Measurements from ENCODE around the gene RBM33. TPM values are rescaled to one million over a fixed set of nuclear protein-coding genes. Genes with fewer than 3 reads are reported as not detected.
A peak's percentile ranks its signal among the peaks of the same experiment; 100 is the strongest.

RBM33 gene
- total and polyA plus RNA-seq, 2 of the 4 experiments (the other 2 are of a cell fraction), result 7.3 to 10.8 TPM

- dilution Hi-C loops (cut with HindIII; ENCODE audit: low sequenced_read_pairs, unreplicated experiment), result no loop called here
- H4K8ac ChIP-seq (ENCODE audit: low read depth in 2 of 2, low read length in 2 of 2), result no peak overlapping the region
- H3K4me1 ChIP-seq (ENCODE audit: control insufficient read depth, insufficient read depth, low read length), result peaks cover 7% of the 10 kb centered on the region
- CTCF ChIA-PET, result interaction anchor here (1.0 kb wide), 1 partner anchor 72 kb away, joined by 3 read pairs; no protein-coding TSS in a partner anchor
- no peak overlapping the region for H3K14ac ChIP-seq (replicated peaks; ENCODE audit: low read depth, low read length)
- H3K9me3 ChIP-seq (ENCODE audit: control insufficient read depth, insufficient read depth, low read length), result no peaks in the 10 kb centered on the region
- no peak overlapping the region for H3K23ac ChIP-seq (ENCODE audit: low read depth, low read length)
- H3K56ac ChIP-seq (ENCODE audit: extremely low read depth, insufficient read depth, low read length), result no peak overlapping the region
- ATAC-seq (ENCODE audit: low read depth) (no peak), DNase-seq (no peak)
- H3K4me3 ChIP-seq (ENCODE audit: insufficient read depth, low read depth, low read length), result no peak overlapping the region
- WGBS, 2 experiments (ENCODE audit: extremely low coverage in 2 of 2, insufficient read length in 1 of 2), result no CpG with 5 or more reads among the region's 5 CpGs
- peaks cover 16% of the 10 kb centered on the region for H3K9me1 ChIP-seq (ENCODE audit: insufficient read depth, low read length)
- no peak overlapping the region for H3K9ac ChIP-seq (ENCODE audit: low read depth, low read length)
- H2BK120ac ChIP-seq (ENCODE audit: low read depth, low read length), result no peak overlapping the region
- no peak overlapping the region for H3K18ac ChIP-seq (ENCODE audit: low read depth, low read length)
- peak overlapping the region; percentile 35 for H2AK9ac ChIP-seq (replicated peaks; ENCODE audit: low read depth, low read length, poor library complexity)
- TF ChIP-seq RCOR1 (IDR thresholded peaks at IDR 0.05; ENCODE audit: insufficient replicate concordance, low read length) (no peak), USF2 (IDR thresholded peaks at IDR 0.05; ENCODE audit: low read depth, low read length) (no peak), RAD21 (IDR thresholded peaks at IDR 0.05; ENCODE audit: low read length) (no peak), CEBPB (IDR thresholded peaks at IDR 0.05; ENCODE audit: low read depth, low read length) (no peak), CTCF (conservative IDR thresholded peaks at IDR 0.05; ENCODE audit: low read depth, low read length) (no peak), POLR2A (IDR thresholded peaks at IDR 0.05; ENCODE audit: low read depth, low read length) (no peak), MAZ (IDR thresholded peaks at IDR 0.05; ENCODE audit: borderline replicate concordance, low read depth, low read length) (no peak), SMC3 (IDR thresholded peaks at IDR 0.05; ENCODE audit: low read depth, low read length) (no peak), ELK1 (IDR thresholded peaks at IDR 0.05; ENCODE audit: borderline replicate concordance, low read depth, low read length) (no peak), NFE2L2 (IDR thresholded peaks at IDR 0.05; ENCODE audit: low read depth, low read length) (no peak), BHLHE40 (IDR thresholded peaks at IDR 0.05; ENCODE audit: low read depth, low read length) (no peak), MAFK (IDR thresholded peaks at IDR 0.05; ENCODE audit: low read depth, low read length) (no peak), CHD1 (IDR thresholded peaks at IDR 0.05; ENCODE audit: low read depth, low read length) (no peak), FOS (IDR thresholded peaks at IDR 0.05; ENCODE audit: low read depth, low read length) (no peak), RFX5 (IDR thresholded peaks at IDR 0.05; ENCODE audit: low read depth, low read length) (no peak), MXI1 (IDR thresholded peaks at IDR 0.05; ENCODE audit: borderline replicate concordance, low read depth, low read length) (no peak)
- H2BK15ac ChIP-seq (ENCODE audit: low read depth, low read length), result no peak overlapping the region
- H3K36me3 ChIP-seq (ENCODE audit: control insufficient read depth, insufficient read depth, low read length), result peaks cover 2% of the 10 kb centered on the region
- H3K27ac ChIP-seq (ENCODE audit: insufficient read depth, low read length), result no peak overlapping the region
- H3K4ac ChIP-seq (ENCODE audit: low read depth, low read length), result no peak overlapping the region
- no peaks in the 10 kb centered on the region for H3K27me3 ChIP-seq (ENCODE audit: control insufficient read depth, insufficient read depth, low read length)
- H3K79me1 ChIP-seq (ENCODE audit: low read depth in 1 of 2, low read length in 2 of 2), result peaks cover 18 to 61% of the 10 kb centered on the region in 2 experiments
- no peak overlapping the region for H4K91ac ChIP-seq (ENCODE audit: insufficient read depth, low read depth, low read length)
- H4K5ac ChIP-seq (ENCODE audit: low read depth, low read length), result no peak overlapping the region
- intact Hi-C loops (cut with micrococcal nuclease), result no loop called here
- POLR2A ChIA-PET (ENCODE audit: unreplicated experiment), result no interaction called here
- no peak overlapping the region for H2BK20ac ChIP-seq (ENCODE audit: low read depth, low read length)
- in situ Hi-C loops (cut with MboI; ENCODE audit: low sequenced_read_pairs), result no loop called here
- BruUV-seq (replicated peaks), result no TSS peak
- H4K20me1 ChIP-seq (ENCODE audit: insufficient read depth, low read length), result peaks cover 52% of the 10 kb centered on the region
- H2BK5ac ChIP-seq (ENCODE audit: low read depth, low read length, poor library complexity, severe bottlenecking), result no peak overlapping the region
- no peak overlapping the region for H2AK5ac ChIP-seq (ENCODE audit: low read depth, low read length)
- H2AFZ ChIP-seq (replicated peaks; ENCODE audit: low read length, poor library complexity), result no peak overlapping the region
- no peak overlapping the region for H3K4me2 ChIP-seq (ENCODE audit: low read depth, low read length)
Measured at GRCh38 chr7:155670521-155670920, 26.1 kb downstream of the RBM33 start.
